ENCODE results near the gene PAM16. TPM values are rescaled to one million over a fixed set of nuclear protein-coding genes. Genes with fewer than 3 reads are reported as not detected.

The PAM16 gene
- total and polyA plus RNA-seq, 4 donors: 23.0 to 183 (median 58.7) TPM

- ATAC-seq (ENCODE audit: insufficient read depth, low FRiP score): no peak
- H3K27ac ChIP-seq (ENCODE audit: low read depth in 1 of 2, low read length in 1 of 2): peak overlapping the region in 1 of 2 donors; percentile 22
- no peaks in the 10 kb centered on the region for H3K9me3 ChIP-seq (ENCODE audit: control insufficient read depth in 4 of 4, insufficient read depth in 3 of 4, low read length in 3 of 4)
These were observed 36.7 kb upstream of the PAM16 start for GRCh38 chr16:4387781-4388180.

DNA sequence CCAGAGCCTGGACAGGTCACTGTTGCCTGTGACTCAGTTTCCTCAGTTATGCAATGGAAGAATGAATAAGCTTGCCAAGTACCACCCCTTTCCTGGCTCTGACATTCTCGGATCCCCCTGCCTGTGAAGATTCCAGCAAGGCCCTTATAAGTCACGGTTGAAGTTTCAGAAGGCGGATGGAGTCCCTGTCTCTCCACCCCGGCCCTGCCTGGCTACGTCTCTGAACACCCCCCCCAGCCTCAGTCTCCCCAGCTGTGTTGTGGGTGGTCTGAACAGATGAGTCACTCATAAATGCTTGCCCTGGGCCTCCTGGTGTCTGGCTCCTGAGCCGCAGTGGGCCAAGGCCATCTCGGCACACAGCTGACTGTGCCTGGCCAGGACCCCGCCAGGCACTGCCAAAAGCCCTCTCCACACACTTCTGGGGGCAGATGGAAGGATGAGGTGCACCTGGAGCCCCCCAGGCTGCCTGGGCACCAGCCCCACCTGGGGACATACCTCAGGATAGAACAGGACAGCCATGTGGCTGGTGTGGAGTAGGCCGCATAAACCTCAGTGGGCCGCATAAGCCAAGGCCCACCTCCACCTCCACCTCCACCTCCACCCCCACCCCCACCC lies 35.9 kb upstream of the PAM16 start:
- peak overlapping the region; percentile 11 to 54 for H3K27ac ChIP-seq (ENCODE audit: low read depth in 1 of 2, low read length in 1 of 2)
- no peak overlapping the region for H3K4me3 ChIP-seq
- DNase-seq (no peak), ATAC-seq (ENCODE audit: insufficient read depth, low FRiP score) (no peak)
- no peak overlapping the region for H3K9ac ChIP-seq (ENCODE audit: insufficient read depth in 1 of 2, low read length in 2 of 2)
- H3K4me1 ChIP-seq (ENCODE audit: control insufficient read depth in 5 of 5, insufficient read depth in 5 of 5, low read length in 5 of 5): peaks cover 0 to 23% (median 4%) of the 10 kb centered on the region in 5 donors
- TF ChIP-seq, protein P1, sequence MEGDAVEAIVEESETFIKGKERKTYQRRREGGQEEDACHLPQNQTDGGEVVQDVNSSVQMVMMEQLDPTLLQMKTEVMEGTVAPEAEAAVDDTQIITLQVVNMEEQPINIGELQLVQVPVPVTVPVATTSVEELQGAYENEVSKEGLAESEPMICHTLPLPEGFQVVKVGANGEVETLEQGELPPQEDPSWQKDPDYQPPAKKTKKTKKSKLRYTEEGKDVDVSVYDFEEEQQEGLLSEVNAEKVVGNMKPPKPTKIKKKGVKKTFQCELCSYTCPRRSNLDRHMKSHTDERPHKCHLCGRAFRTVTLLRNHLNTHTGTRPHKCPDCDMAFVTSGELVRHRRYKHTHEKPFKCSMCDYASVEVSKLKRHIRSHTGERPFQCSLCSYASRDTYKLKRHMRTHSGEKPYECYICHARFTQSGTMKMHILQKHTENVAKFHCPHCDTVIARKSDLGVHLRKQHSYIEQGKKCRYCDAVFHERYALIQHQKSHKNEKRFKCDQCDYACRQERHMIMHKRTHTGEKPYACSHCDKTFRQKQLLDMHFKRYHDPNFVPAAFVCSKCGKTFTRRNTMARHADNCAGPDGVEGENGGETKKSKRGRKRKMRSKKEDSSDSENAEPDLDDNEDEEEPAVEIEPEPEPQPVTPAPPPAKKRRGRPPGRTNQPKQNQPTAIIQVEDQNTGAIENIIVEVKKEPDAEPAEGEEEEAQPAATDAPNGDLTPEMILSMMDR (IDR thresholded peaks at IDR 0.05; ENCODE audit: control extremely low read depth, extremely low read depth): no peak
- H3K36me3 ChIP-seq (ENCODE audit: control insufficient read depth in 4 of 4, insufficient read depth in 4 of 4, low read length in 4 of 4): peaks cover 0 to 45% (median 3%) of the 10 kb centered on the region in 4 donors
- no peaks in the 10 kb centered on the region for H3K27me3 ChIP-seq (ENCODE audit: control insufficient read depth in 3 of 3, insufficient read depth in 3 of 3, low read length in 2 of 3)
- WGBS, 2 donors: 82 to 92% methylated on average over 10 of the region's 10 CpGs
- no peaks in the 10 kb centered on the region for H3K9me3 ChIP-seq (ENCODE audit: control insufficient read depth in 4 of 4, insufficient read depth in 3 of 4, low read length in 3 of 4)

More at GRCh38 chr16:4387781-4388180, 36.7 kb upstream of the PAM16 start:
- Histone ChIP-seq H3K4me1 (ENCODE audit: control insufficient read depth in 5 of 5, insufficient read depth in 5 of 5, low read length in 5 of 5) (peaks cover 0 to 30% (median 11%) of the 10 kb centered on the region in 5 donors), H3K27me3 (ENCODE audit: control insufficient read depth in 3 of 3, insufficient read depth in 3 of 3, low read length in 2 of 3) (no peaks in the 10 kb centered on the region), H3K9ac (ENCODE audit: insufficient read depth in 1 of 2, low read length in 2 of 2) (no peak overlapping the region), H3K36me3 (ENCODE audit: control insufficient read depth in 4 of 4, insufficient read depth in 4 of 4, low read length in 4 of 4) (peaks cover 0 to 42% (median 0%) of the 10 kb centered on the region in 4 donors), H3K4me3 (no peak overlapping the region)
- WGBS, 2 donors: 91 to 95% methylated on average over 20 of the region's 20 CpGs
- no peak for DNase-seq
- TF ChIP-seq, protein P1 (IDR thresholded peaks at IDR 0.05; ENCODE audit: control extremely low read depth, extremely low read depth): no peak

- H3K4me3 ChIP-seq: no peak overlapping the region
- 71 to 80% methylated on average over 8 of the region's 8 CpGs for WGBS, 2 donors
- TF ChIP-seq, protein P1 (IDR thresholded peaks at IDR 0.05; ENCODE audit: control extremely low read depth, extremely low read depth): no peak
- no peak overlapping the region for H3K27ac ChIP-seq (ENCODE audit: low read depth in 1 of 2, low read length in 1 of 2)
- no peaks in the 10 kb centered on the region for H3K27me3 ChIP-seq (ENCODE audit: control insufficient read depth in 3 of 3, insufficient read depth in 3 of 3, low read length in 2 of 3)
- H3K9me3 ChIP-seq (ENCODE audit: control insufficient read depth in 4 of 4, insufficient read depth in 3 of 4, low read length in 3 of 4): no peaks in the 10 kb centered on the region
- no peak overlapping the region for H3K9ac ChIP-seq (ENCODE audit: insufficient read depth in 1 of 2, low read length in 2 of 2)
- peaks cover 0 to 18% (median 5%) of the 10 kb centered on the region in 5 donors for H3K4me1 ChIP-seq (ENCODE audit: control insufficient read depth in 5 of 5, insufficient read depth in 5 of 5, low read length in 5 of 5)
- peaks cover 0 to 52% (median 4%) of the 10 kb centered on the region in 4 donors for H3K36me3 ChIP-seq (ENCODE audit: control insufficient read depth in 4 of 4, insufficient read depth in 4 of 4, low read length in 4 of 4)
- no peak for DNase-seq
- ATAC-seq (ENCODE audit: insufficient read depth, low FRiP score): no peak
These were observed 35.3 kb upstream of the PAM16 start for GRCh38 chr16:4386451-4386805.

Measured in lung (tissue), 12 donors.